ENCODE results near the gene CCDC8. TPM values are rescaled to one million over a fixed set of nuclear protein-coding genes. Genes with fewer than 3 reads are reported as not detected.

Gene CCDC8
- total and polyA plus RNA-seq, 8 donors: 0.29 to 22.9 (median 2.6) TPM; not detected in 2

- intact Hi-C loops (cut with DNase I; ENCODE audit: low total_unique reads): no loop called here
Measured at GRCh38 chr19:46388311-46389095, 24.9 kb downstream of the CCDC8 start.

DNA sequence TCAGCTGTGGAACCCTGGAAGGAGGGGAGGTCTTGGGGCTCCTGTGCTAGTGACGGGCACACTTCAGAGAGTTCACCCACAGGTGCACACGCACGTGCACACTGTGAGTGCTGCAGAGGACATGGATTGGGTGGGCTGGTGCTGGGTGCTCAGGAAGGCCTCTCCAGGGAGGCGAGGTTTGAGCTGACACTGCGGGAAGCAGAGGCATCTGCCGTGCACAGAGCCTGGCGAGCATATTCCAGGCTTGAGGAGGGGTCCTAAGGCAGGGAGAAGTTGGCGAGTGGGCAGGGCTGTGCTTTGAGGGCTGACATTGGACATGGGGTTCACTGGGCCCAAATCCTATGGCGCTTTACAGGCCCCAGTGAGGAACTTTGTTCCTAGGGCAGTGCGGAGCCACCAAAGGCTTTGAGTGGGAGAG is 25.6 kb downstream of the CCDC8 start:
- Histone ChIP-seq H3K9me3 (no peaks in the 10 kb centered on the region), H3K4me3 (no peak overlapping the region), H3K27me3 (no peaks in the 10 kb centered on the region), H3K27ac (no peak overlapping the region), H3K36me3 (peaks cover 73 to 100% (median 97%) of the 10 kb centered on the region in 4 donors), H3K4me1 (peaks cover 7 to 12% (median 9%) of the 10 kb centered on the region in 4 donors)
- TF ChIP-seq POLR2A (IDR thresholded peaks at IDR 0.05) (no peak), POLR2AphosphoS5 (IDR thresholded peaks at IDR 0.05) (no peak), EP300 (IDR thresholded peaks at IDR 0.05) (no peak), CTCF (IDR thresholded peaks at IDR 0.05) (no peak)
- 92 to 98% (median 96%) methylated on average over 8 to 10 of the region's 10 CpGs for WGBS, 5 donors
- no peak for DNase-seq
- intact Hi-C loops (cut with DNase I; ENCODE audit: low total_unique reads): no loop called here

More at GRCh38 chr19:46388311-46389095, 24.9 kb downstream of the CCDC8 start:
- Histone ChIP-seq H3K27me3 (no peaks in the 10 kb centered on the region), H3K4me1 (peaks cover 7 to 15% (median 10%) of the 10 kb centered on the region in 4 donors), H3K36me3 (peaks cover 65 to 98% (median 96%) of the 10 kb centered on the region in 4 donors), H3K27ac (no peak overlapping the region), H3K4me3 (no peak overlapping the region), H3K9me3 (no peaks in the 10 kb centered on the region)
- TF ChIP-seq POLR2A (IDR thresholded peaks at IDR 0.05): no peak
- DNase-seq: no peak
- 91 to 94% (median 94%) methylated on average over 21 to 25 of the region's 25 CpGs for WGBS, 5 donors

GRCh38 chr19:46386996-46387712 is 26.2 kb downstream of the CCDC8 start:
- peaks cover 1 to 7% (median 4%) of the 10 kb centered on the region in 4 donors for H3K4me1 ChIP-seq
- 91 to 97% (median 96%) methylated on average over 27 to 30 of the region's 30 CpGs for WGBS, 5 donors

DNA sequence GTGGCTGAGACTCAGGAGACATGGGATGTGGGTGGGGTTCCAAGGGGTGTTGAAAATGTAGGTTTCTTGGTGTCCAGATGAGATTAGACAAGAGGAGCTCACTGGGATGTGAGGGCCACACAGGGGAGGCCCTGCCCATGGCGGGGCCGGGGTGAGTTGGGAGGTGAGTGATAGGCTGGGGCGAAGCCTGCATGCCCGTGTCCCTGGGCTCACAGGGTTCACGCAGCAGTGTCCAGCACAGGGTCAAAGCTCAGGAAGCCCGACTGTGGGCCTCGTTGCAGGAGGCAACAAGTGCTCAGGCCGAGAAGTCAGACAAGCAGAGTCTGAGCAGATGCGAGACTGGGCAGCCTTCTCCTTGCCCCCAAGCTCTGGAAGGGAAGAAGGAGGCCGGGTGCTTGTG is 27.2 kb downstream of the CCDC8 start:
- Histone ChIP-seq H3K36me3 (peaks cover 75 to 100% (median 99%) of the 10 kb centered on the region in 4 donors), H3K4me1 (no peaks in the 10 kb centered on the region), H3K27me3 (no peaks in the 10 kb centered on the region), H3K9me3 (no peaks in the 10 kb centered on the region), H3K4me3 (no peak overlapping the region), H3K27ac (no peak overlapping the region)
- TF ChIP-seq EP300 (IDR thresholded peaks at IDR 0.05) (no peak), POLR2A (IDR thresholded peaks at IDR 0.05) (no peak), CTCF (IDR thresholded peaks at IDR 0.05) (no peak), POLR2AphosphoS5 (IDR thresholded peaks at IDR 0.05) (no peak)
- intact Hi-C loops (cut with DNase I; ENCODE audit: low total_unique reads): no loop called here
- WGBS, 5 donors: 90 to 96% (median 93%) methylated on average over 10 of the region's 10 CpGs
- DNase-seq: no peak

More at GRCh38 chr19:46386996-46387712, 26.2 kb downstream of the CCDC8 start:
- Histone ChIP-seq H3K4me3 (no peak overlapping the region), H3K27ac (no peak overlapping the region), H3K9me3 (no peaks in the 10 kb centered on the region), H3K27me3 (no peaks in the 10 kb centered on the region), H3K36me3 (peaks cover 77 to 100% (median 99%) of the 10 kb centered on the region in 4 donors)
- TF ChIP-seq CTCF (IDR thresholded peaks at IDR 0.05) (no peak), EP300 (IDR thresholded peaks at IDR 0.05) (no peak), POLR2A (IDR thresholded peaks at IDR 0.05) (no peak), POLR2AphosphoS5 (IDR thresholded peaks at IDR 0.05) (no peak)
- intact Hi-C loops (cut with DNase I; ENCODE audit: low total_unique reads): no loop called here
- DNase-seq: no peak
